NCI-H1436 (cell line): Measurements from ENCODE around the gene HPX.
"Not testable (repeated sequence)": the region's sequence is repeated elsewhere in the genome, so short reads cannot be mapped to it uniquely, and the experiment has no call there.

ENCODE experiments used
- DNase-seq: peaks from one replicate; lab custom pipeline; 2025; lab: John Stamatoyannopoulos, UW

The HPX gene

DNA sequence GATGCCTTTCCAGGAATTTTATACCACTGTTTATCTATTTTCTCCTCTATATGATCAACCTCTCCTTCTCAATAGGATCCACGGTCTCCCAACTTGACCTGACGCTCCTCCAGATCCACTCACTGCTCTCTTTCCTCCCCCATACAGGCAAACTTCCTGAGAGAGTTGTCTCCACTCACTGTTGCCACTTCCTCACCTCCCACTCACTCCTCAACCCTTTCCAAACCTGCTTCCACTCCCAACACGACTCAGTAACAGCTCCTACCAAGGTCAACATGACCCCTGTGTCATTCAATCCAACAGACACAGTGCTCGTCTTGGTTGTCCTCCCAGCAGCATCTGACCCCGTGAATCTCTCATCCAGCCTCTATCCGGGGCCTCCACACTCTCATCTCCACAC is 25.0 kb downstream of the HPX start:
- DNase-seq: no peak

DNA sequence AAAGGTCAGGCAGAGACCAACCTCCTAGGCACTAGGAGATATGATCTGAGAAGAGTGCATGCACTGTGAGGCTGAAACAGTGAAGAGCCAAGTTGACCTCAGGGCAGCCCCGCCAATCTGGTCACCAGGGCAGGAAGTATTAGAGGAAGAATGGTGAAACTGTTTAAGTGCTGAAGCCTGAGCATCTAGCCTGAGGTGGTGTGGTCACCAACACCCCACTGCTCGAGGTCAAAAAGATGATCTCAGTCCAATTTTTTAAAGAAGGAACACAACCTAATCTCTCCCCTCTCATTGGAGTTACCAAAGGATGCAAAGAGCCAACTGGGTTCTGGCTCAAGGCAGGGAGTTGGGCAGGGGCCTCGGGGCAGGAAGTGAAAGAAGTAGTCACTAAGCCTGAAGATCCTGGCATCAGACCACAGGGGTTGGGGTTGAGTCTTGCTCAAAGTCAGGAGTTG is 25.9 kb downstream of the HPX start:
- no peak for DNase-seq

DNA sequence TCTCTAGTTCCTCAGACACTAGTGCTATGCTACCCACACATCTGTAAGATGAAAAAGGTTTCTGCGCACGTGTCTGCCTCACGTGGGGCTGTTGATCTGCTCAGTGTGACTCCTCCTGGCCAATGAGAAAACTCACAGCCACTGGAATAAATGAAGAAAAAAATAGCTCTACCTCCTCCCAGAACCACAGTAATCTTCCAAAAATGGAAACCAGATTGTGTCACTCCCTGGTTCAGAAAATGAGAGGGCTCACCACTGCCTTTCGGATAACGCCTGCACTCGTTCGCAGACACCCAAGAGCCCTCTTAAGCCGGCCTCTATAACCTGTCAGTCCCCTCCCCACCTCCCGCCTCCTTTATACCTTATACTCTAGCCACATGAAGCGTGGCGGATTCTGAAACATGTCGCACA is 27.0 kb downstream of the HPX start:
- no peak for DNase-seq

DNA sequence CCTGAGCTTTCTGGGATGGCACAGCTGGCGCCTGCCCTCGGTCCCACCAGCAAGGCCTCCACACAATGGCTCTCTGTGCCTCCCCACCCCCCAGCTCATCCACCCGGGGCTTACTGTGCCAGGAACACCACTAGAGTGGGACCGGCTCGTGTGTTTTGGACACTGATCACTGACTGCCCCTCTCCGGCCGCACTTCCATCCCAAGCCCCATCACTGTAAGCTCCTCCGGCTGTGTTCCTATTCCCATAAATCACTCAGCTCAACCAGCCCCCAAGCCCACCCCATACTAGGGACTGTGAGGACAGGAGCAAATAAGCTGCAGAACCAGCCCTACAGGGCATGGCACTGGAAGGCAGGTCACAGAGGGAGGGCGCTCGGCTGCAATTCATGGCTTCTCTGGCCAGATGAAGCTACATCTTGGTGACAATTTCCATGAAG is 29.2 kb downstream of the HPX start:
- DNase-seq: no peak

DNA sequence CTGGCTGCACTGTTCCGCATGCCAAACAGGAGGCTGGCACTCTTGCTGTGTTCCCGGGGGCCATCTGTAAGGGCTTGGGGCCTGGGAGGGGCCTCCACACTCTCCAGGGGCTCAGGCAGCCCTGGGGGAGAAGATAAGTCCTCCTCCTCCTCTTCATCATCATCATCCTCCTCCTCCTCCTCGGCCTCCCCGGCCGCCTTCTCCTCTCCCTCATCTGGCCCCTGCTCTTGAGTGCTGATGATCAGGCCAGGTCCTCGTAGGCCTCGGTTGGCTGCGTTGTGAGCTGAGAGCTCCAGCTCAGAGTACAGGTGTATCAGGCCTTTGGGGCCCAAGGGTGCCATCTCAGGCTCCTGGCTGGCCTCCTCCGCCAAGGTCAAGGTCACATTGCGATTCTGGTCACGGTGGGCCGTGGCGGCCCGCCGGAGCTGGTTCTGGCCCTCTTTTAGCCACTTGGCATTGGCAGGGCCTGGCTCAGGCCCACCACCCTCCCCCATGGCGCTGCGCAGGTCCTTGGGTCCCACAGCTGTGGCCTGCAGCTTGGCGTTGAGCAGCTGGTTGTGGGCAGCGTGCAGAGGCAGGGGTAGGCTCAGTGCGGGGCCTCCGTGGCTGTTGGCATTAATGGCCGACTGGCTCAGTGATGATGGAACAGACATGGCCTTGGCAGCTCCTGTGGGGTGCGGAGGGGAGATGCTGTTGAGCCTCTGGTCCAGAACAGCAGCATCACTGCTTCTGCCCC is 29.9 kb downstream of the HPX start:
- no peak for DNase-seq

DNA sequence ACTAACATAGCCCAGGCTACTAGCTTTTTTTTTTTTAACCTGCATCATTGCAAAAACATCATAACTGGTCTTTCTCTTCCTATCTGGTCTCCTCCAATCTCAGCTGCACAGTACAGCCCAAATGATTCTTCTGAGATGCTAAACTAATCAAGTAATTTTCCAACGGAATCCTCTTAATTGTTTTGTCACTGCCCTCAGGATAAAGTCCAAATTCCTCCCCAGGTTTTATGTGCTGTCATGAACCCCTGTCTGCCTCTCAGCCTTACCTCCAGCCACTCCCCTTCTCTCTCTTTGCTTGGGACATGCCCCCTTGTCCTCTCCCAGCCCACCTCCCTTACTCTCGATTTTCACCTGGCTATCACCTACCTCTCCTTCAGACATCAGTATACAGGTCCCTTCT is 34.4 kb downstream of the HPX start:
- no peak for DNase-seq

DNA sequence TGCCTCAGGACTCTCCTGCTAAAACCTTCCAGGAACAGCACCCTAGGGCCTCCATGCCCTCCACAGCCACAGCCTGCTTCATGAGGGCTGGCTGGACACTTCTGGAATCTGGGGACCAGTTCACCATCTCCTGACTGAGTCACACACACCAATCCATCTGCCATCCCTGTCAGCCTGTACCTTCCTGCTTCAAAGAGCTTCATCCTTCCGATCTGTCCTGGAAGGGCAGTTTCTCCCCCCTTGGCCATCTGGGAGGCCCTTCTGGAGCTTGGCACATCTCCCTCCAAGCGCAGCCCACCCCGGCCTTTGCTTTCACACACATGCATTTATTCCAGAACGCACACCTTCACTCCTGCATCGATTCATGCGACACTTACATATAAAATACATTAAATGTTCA is 34.9 kb downstream of the HPX start:
- no peak for DNase-seq

DNA sequence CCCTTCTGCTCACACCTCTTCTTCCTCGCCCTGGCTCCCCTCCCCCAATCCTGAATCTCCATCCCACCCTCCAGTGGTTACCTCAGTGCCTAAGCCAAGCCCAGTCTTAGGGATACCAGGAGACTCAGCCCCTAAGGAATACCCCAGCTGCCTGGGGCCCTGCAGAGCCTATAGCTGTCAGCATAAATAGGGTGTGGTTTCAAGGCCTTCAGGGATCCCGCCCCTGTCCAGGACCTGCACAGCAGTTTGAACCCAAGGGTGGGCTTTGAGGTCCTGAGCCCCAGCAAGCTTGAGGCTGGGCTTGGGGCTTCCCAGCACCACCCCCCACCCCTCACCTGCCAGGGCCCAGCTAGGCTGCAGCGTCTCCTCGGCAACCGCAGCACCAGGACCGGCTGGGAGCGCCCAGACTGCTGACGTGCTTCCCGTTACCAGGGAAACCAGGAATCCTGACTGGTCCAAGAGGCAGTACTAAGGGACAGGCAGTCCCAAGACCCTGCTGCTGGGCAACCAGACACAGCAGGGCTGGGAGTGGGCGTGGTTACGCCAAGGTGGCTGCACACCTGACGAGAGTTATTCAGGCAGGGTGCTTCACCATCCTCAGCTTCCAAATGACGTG is 35.6 kb downstream of the HPX start:
- DNase-seq: no peak

DNA sequence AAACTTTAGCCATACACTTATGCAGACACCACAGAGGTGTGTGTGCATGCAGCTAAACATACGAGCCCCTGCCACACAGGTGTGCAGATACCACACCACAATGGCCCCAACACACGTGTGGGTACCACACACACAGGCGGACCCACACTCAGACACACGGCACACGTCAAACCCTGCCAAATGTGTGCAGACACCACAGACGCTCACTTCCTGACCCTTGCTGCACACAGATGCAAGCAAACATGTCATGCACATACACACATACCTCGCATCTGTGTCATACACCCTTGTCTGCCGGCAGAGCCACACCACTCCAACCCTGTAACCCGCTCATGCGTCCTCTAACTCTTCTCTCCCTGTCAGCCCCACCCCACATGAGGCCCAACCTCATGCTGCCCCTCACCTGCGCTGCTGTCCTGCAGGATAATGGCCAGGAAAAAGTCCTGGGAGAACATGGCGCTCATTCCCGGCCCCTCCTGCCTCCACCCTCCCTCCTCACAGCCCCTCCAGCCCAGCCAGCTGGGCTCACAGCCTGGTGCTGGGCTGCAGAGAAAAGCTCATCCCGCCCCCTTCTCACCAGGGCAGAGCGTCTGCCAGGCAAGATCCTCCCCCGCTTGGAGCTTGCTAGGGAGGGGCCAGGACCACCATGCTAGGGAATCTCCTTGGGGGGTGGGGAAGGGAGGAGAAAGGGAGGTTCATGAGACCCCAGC is 36.3 kb downstream of the HPX start:
- no peak for DNase-seq

DNA sequence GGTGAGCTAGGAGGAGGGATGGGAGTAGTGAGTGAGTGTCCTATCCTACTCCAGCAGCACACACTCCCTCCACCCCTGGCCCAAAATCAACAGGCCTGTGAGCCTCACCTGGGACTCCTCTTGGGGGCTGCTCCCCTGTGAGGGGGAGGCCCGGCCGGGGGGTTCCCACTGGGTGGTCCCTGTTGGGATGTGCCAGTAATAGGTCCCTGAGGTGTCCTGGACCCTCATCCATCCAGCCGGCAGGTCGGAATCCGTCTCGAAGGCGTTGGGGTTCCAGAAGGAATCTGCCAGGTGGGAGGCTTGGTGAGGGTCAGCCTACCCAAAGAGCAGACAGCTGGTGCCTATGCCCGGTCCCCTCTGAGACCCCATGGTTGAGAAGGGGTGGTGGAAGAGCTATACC is 37.2 kb downstream of the HPX start:
- DNase-seq: no peak

DNA sequence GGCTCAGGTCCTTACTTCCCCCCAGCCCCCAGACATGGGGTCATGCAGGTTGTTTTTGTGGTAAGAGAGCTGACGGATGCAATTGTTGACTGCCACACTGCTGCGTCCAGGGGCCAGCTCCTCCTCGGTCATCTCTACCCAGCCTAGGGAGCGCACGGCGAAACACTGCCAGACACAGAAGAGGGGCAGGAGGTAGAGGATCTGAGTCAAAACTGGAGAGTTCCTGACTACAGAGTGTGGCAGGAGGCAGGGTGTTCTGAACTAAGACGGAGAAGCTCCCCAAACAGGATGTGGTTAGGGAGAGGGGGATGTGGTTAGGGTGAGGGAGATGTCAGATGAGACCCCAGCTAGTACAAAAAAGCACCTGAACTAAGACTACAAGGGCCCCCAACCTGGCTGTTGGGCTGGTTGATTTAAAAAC is 38.2 kb downstream of the HPX start:
- DNase-seq: no peak

DNA sequence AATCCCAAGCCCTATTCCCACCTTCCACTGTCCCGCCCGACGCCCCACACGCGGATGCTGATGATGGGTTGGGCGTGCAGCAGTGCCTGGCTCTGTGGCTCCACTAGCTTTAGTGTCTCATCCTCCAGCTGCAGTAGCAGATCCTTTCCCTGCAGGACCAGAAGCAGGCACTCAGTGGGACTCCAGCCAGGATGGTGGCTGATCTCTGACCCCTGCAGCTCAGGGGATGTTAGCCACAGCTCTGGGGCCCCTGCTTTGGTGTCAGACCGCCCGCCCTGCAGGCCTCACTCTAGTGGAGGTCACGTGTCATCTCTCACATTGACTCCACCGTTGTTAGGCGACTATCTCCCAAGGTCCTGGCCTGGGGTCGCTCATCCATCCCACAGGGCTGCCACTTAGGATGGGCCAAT is 38.7 kb downstream of the HPX start:
- no peak for DNase-seq

DNA sequence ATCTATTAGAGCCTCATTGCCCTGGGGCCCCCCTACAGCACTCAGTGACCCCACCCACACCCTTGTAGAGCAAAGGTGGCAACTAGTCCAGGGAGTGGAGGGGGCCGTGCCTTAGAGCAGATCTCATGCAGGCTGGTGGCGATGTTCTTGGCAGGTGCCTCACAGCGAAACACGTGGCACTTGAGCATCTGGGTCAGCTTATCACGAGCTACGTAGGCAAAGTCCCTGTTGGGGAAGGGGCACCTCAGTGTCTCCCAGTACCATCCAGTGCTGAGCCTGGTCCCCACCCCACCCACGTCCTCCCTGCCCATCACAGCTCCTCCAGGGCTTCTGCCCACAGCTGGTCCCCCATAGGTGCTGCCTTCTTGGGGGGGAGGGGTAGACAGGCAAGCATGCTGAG is 39.3 kb downstream of the HPX start:
- DNase-seq: no peak

DNA sequence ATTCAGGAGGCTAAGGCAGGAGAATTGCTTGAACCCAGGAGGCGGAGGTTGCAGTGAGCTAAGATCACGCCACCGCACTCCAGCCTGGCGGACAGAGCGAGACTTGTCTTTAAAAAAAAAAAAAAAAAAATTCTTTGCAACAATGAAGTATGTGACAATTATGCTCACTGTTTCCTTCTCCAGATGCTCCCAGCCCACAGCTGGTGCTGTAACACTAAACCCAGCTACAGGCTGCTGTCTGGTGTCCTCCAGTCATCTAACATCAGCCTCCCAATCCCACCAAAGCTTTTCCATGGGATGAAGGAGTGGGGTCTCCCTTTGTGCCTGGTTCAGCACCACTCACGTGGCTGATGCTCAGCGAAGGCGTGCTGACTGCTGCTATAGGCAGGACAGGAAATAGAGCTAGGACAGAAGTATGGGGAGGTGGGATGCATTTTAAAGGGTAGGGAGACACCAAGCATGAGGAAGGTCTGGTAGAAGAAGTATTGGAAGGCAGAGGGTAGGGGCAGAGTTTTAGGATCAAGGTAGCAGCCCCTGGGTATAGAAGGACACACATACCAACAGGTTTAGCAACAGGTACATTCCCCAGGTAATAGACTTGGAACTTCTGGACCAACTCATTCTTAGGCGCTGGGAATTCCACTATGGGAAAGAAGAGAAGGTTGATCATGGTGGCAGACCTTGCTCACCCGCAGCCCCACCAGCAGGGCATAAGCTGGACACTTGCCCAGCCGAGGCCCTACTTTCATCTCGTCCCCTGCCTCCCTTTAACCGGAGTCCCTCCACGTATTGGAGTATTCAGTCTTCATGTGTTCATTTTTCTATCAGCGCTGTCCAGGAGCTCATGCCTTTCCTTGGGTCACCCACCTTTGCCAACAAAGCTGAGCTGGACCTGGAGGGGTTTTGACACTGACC is 40.1 kb downstream of the HPX start:
- DNase-seq: no peak

DNA sequence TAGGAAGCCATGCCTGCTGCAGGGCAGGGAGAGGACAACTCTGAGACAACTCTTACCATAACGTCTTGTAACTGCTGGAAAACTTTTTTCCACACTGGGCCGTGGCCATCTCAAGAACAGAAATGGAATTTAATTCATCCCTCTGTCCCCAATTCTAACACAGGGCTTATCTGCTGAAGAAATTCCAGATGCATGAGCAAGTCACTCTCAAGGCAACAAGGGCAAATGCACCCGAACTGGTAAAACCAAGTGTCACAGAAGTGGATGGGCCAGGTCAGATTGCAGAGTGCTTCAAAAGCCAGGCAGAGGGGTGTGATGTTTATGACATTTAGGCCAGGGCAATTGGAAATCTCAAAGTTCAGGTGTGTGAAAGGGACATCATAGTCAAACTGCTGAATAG is 43.2 kb downstream of the HPX start:
- no peak for DNase-seq

DNA sequence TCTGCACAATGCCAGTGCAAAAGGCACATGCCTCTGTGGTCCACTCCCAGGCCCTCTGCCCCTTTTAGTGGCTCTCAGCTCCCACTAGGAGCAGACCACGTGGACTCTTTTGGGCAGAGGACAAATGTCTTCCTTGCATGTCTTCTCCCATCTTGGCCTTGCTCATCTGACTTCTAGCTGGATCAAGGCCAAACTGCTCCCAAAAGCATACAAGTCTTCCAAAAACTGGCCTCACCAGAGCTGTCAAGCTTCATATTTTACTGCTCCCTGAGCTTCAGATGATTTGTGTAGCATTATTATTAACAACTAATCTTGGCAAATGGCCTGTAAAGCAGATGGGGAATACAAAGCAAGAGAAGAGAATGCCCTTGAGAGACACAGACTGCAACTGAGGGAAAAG is 43.6 kb downstream of the HPX start:
- DNase-seq: no peak

DNA sequence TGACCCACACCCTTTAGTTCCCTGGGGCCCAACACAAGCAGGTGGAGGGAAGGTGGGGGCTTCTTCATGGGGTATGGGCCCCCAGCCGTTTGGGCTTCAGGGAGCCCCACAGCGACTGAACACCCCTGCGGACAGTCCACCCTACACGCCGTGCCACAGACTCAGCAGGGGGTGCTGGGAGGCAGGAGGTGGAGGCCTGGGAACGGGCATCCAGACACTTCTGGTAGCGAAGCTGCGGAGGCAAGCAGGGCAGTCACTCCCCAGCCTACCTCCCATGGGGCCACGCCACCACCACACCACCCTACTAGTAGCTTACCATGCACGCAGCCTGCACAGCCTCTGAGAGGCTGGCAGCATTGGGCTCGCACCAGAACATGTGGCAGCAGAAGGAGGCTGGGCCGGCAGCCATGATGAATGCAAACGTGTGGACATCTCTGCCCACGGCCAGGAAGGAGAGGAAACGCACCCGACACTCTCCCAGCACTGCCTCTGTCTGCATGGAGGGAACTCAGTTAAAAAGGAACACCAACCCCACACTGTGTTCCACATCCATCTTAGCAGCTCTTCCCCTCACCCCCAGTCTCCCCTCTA is 45.2 kb downstream of the HPX start:
- no peak for DNase-seq

DNA sequence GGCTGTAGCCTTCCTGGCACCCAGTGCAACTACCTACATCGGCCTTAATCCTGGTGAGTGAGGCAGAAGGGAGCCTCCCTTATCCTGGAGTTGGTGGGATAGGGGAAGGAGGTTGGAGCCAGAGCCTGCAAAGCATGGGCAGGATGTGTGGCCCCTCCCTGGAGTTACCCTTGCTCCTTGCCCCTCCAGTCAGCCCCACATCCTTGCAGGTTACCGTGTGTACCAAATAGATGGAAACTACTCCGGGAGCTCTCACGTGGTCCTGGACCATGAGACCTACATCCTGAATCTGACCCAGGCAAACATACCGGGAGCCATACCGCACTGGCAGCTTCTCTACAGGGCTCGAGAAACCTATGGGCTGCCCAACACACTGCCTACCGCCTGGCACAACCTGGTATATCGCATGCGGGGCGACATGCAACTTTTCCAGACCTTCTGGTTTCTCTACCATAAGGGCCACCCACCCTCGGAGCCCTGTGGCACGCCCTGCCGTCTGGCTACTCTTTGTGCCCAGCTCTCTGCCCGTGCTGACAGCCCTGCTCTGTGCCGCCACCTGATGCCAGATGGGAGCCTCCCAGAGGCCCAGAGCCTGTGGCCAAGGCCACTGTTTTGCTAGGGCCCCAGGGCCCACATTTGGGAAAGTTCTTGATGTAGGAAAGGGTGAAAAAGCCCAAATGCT is 46.7 kb downstream of the HPX start:
- DNase-seq: no peak

DNA sequence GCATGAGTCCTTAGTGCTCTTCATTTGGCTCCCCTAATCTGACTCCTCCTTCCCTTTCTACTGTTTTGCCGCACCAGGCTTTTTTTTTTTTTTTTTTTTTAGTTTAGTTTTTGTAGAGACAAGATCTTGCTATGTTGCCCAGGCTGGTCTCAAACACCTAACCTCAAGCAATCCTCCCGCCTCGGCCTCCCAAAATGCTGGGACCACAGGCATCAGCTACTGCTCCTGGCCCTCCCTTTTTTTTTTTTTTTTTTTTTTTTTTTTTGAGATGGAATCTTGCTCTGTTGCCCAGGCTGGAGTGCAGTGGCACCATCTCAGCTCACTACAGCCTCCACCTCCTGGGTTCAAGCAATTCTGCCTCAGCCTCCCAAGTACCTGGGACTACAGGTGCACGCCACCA is 48.5 kb downstream of the HPX start:
- not testable (repeated sequence) for DNase-seq

DNA sequence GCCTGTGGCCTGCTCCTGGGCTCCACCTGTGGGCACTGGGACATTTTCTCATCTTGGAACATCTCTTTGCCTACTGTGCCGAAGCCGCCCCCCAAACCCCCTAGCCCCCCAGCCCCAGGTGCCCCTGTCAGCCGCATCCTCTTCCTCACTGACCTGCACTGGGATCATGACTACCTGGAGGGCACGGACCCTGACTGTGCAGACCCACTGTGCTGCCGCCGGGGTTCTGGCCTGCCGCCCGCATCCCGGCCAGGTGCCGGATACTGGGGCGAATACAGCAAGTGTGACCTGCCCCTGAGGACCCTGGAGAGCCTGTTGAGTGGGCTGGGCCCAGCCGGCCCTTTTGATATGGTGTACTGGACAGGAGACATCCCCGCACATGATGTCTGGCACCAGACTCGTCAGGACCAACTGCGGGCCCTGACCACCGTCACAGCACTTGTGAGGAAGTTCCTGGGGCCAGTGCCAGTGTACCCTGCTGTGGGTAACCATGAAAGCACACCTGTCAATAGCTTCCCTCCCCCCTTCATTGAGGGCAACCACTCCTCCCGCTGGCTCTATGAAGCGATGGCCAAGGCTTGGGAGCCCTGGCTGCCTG is 49.2 kb downstream of the HPX start:
- DNase-seq: no peak
